Progenitor cell of endocrine pancreas (in vitro differentiated cells): Measurements from ENCODE around the gene LMBR1L. TPM values are rescaled to one million over a fixed set of nuclear protein-coding genes. Genes with fewer than 3 reads are reported as not detected.

Source experiments
- DNase-seq: peaks from one replicate; pipeline ENCODE4 v3.0.0; 2021; ENCODE audit warnings: low spot score; ENCODE audit not compliant: unreplicated experiment
- H3K27ac Mint-ChIP-seq: 2 replicates; pipeline ENCODE4 v1.8.0; 2021; ENCODE audit warnings: mild to moderate bottlenecking, moderate library complexity, mixed read lengths
- H3K27me3 Mint-ChIP-seq: 2 replicates; pipeline ENCODE4 v1.8.0; 2021; ENCODE audit warnings: mixed read lengths
- H3K36me3 Mint-ChIP-seq: 2 replicates; pipeline ENCODE4 v1.8.0; 2022; ENCODE audit warnings: mixed read lengths; ENCODE audit not compliant: insufficient read depth
- H3K4me1 Mint-ChIP-seq: 2 replicates; pipeline ENCODE4 v1.8.0; 2021; ENCODE audit warnings: low read depth, mixed read lengths
- H3K4me3 Mint-ChIP-seq: 2 replicates; pipeline ENCODE4 v1.8.0; 2021; ENCODE audit warnings: low read depth, mild to moderate bottlenecking, moderate library complexity, mixed read lengths
- H3K9me3 Mint-ChIP-seq: 2 replicates; pipeline ENCODE4 v1.8.0; 2021; ENCODE audit warnings: low read depth, mixed read lengths
- CTCF ChIP-seq: fragments of 200-600 bp; sonication (generic); IDR thresholded peaks from one replicate; pipeline ENCODE4 v1.5.0; 2021; ENCODE audit warnings: antibody characterized with exemption, mild to moderate bottlenecking; ENCODE audit not compliant: unreplicated experiment
- total RNA-seq: library from RNA; stranded (reverse); gene quantifications from 2 replicates; pipeline ENCODE4 v1.2.1, GENCODE V29; 2021

The LMBR1L gene
- total RNA-seq, 1 donor from 2014 or later: 143 TPM

DNA sequence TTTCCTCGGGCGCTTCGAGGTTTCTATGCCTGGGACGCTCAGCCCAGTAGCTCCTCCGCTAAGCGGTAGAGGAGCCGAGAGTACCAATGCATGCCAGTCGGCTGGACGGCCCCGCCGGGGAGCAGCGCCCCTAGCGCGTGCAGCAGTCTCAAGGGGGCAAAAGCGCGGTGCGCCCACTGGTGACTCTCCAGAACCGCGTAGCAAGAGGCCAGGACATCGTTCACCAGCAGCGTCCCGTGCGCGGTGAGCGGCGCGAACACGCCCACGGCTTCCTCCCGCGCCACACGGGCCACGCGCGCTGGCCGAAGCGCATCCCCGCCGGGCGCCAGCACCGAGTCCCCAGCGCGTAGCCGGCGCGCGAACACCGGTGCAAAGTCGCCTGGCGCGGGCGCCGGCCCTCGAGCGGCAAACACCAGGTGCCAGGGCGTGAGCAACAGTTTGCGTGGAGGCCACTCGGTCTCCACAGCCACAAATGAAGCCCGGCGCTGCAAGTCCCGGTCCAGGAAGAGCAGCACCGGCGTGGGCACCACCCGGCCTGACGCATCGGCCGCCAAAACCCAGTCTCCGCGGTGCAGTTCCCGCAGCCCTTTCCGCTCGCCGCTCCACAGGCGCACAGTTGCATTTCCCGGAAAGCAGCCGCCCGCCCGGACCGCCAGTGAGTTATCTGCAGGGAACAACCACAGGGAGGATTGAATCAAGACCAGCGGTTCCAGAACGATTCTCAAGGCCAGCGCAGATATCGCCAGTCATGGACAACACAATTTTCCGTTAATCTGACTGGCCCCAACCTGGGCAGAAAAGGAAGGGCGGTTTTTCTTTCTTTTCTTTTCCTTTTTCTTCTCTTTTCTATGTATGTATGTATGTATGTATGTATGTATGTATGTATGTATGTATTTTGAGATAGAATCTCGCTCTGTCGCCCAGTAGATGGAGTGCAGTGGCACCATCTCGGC lies 20.6 kb downstream of the LMBR1L start:
- H3K4me3 Mint-ChIP-seq: no peak overlapping the region
- peaks cover 77% of the 10 kb centered on the region for H3K27me3 Mint-ChIP-seq
- no peak overlapping the region for H3K27ac Mint-ChIP-seq
- TF ChIP-seq CTCF: peak; percentile 44
- no peak for DNase-seq
- H3K9me3 Mint-ChIP-seq: no peaks in the 10 kb centered on the region
- no peaks in the 10 kb centered on the region for H3K36me3 Mint-ChIP-seq
- peaks cover 8% of the 10 kb centered on the region for H3K4me1 Mint-ChIP-seq

DNA sequence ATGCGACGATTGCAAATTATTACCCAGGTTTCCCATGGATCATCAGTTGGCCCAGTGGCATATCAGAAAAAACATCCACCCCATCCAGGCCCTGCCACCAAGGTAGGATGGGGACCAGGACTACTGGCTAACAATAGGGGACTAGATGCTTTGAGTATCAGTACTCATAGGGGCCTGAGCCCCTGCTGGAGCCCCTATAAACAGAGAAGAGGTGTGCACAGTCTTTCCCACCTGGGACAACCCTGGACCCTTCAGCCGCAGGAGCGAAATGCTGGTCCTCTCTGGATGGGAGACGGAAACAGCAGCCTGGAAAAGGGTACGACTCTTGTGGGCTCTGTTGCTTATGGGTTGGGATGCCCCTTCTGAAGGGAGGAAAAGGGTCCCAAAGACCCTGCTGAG lies 21.7 kb downstream of the LMBR1L start:
- H3K27me3 Mint-ChIP-seq: peaks cover 71% of the 10 kb centered on the region
- no peak overlapping the region for H3K27ac Mint-ChIP-seq
- no peak for DNase-seq
- H3K36me3 Mint-ChIP-seq: no peaks in the 10 kb centered on the region
- H3K4me3 Mint-ChIP-seq: no peak overlapping the region
- H3K4me1 Mint-ChIP-seq: peaks cover 5% of the 10 kb centered on the region
- no peak for TF ChIP-seq CTCF
- no peaks in the 10 kb centered on the region for H3K9me3 Mint-ChIP-seq

GRCh38 chr12:49088150-49088931 lies 22.3 kb downstream of the LMBR1L start:
- no peaks in the 10 kb centered on the region for H3K4me1 Mint-ChIP-seq
- peak; percentile 62 for DNase-seq
- no peak overlapping the region for H3K27ac Mint-ChIP-seq
- no peaks in the 10 kb centered on the region for H3K36me3 Mint-ChIP-seq
- TF ChIP-seq CTCF: peak; percentile 88
- H3K4me3 Mint-ChIP-seq: no peak overlapping the region
- peaks cover 65% of the 10 kb centered on the region for H3K27me3 Mint-ChIP-seq
- no peaks in the 10 kb centered on the region for H3K9me3 Mint-ChIP-seq

DNA sequence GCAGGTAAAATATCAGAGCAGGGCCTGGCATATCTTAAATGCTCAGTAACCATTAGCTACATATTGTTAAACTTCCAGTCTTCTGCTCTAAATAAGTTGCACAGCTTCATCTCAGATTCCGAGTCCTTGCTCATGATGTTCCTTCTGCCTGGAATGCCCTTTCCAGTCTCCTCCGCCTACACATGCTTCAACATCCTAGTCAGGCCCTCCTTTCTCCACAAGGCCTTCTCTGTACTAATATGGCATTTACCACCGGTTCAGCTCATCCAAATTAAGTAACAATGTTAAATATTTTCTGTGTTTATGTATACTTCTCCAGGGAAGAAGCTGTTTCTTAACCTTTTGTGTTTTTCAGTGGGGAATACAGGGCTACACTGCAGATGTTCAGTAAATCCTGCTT lies 24.5 kb downstream of the LMBR1L start:
- Mint-ChIP-seq H3K4me3 (no peak overlapping the region), H3K27me3 (peaks cover 48% of the 10 kb centered on the region), H3K36me3 (no peaks in the 10 kb centered on the region), H3K4me1 (no peaks in the 10 kb centered on the region), H3K27ac (no peak overlapping the region), H3K9me3 (no peaks in the 10 kb centered on the region)
- DNase-seq: no peak
- TF ChIP-seq CTCF: no peak

- H3K27ac Mint-ChIP-seq: no peak overlapping the region
- H3K27me3 Mint-ChIP-seq: peaks cover 41% of the 10 kb centered on the region
- DNase-seq: no peak
- H3K9me3 Mint-ChIP-seq: no peaks in the 10 kb centered on the region
- no peaks in the 10 kb centered on the region for H3K4me1 Mint-ChIP-seq
- H3K4me3 Mint-ChIP-seq: no peak overlapping the region
- TF ChIP-seq CTCF: no peak
- H3K36me3 Mint-ChIP-seq: no peaks in the 10 kb centered on the region
These were observed 26.2 kb downstream of the LMBR1L start for GRCh38 chr12:49084438-49084837.
